HG03103 (cell line): ENCODE results near the gene RAB5A.
"Not testable (repeated sequence)": the region's sequence is repeated elsewhere in the genome, so short reads cannot be mapped to it uniquely, and the experiment has no call there.

Source experiments
- ATAC-seq: cut with Tn5 transposase; IDR thresholded peaks from one replicate; pipeline ENCODE4 v1.9.1; 2021; ENCODE audit warnings: low read depth; ENCODE audit not compliant: unreplicated experiment

The RAB5A gene

GRCh38 chr3:20022954-20023622 lies 76.2 kb downstream of the RAB5A start:
- no peak for ATAC-seq

GRCh38 chr3:20023623-20024405 lies 76.9 kb downstream of the RAB5A start:
- no peak for ATAC-seq

GRCh38 chr3:20027136-20027535 lies 80.2 kb downstream of the RAB5A start:
- no peak for ATAC-seq

GRCh38 chr3:20028905-20029331 lies 82.0 kb downstream of the RAB5A start:
- no peak for ATAC-seq

- ATAC-seq: not testable (repeated sequence)
Measured at GRCh38 chr3:20031939-20032338, 85.0 kb downstream of the RAB5A start.
